IMR-90 (cell line): ENCODE measurements around the gene USP32. TPM values are rescaled to one million over a fixed set of nuclear protein-coding genes. Genes with fewer than 3 reads are reported as not detected.

ENCODE experiments used
- ATAC-seq: fragments of 200-7000 bp; cut with Tn5 transposase; 2 replicates; pipeline ENCODE4 v1.9.1; 2020; ENCODE audit warnings: low read depth, mild to moderate bottlenecking, moderate library complexity
- BruUV-seq: library from RNA; stranded (reverse); fragments of 400-500 nt; replicated peaks from 2 replicates; lab custom pipeline; 2021; lab: Mats Ljungman, UMichigan
- CTCF ChIA-PET: fragments of 300-600 bp; formaldehyde crosslinking; extraction: SDS; loops from one replicate; lab custom pipeline; 2021; ENCODE audit warnings: antibody characterized with exemption; lab: Yijun Ruan, JAX
- POLR2A ChIA-PET: fragments of 300-600 bp; sonication (Branson Sonifier 250); formaldehyde crosslinking; loops from one replicate; lab custom pipeline; 2022; ENCODE audit warnings: antibody characterized with exemption; ENCODE audit not compliant: unreplicated experiment; lab: Charles Lee
- DNase-seq: peaks from one replicate; pipeline ENCODE4 v3.0.0; 2013
- H2AFZ ChIP-seq: replicated peaks from 2 replicates; pipeline ENCODE3; 2013; ENCODE audit warnings: low read length, mild to moderate bottlenecking; ENCODE audit not compliant: poor library complexity
- H2AK5ac ChIP-seq: 2 replicates; pipeline ENCODE4 v1.6.1; 2013; ENCODE audit warnings: low read depth, low read length, inconsistent platforms
- H2AK9ac ChIP-seq: replicated peaks from 2 replicates; pipeline ENCODE3; 2013; ENCODE audit warnings: mild to moderate bottlenecking, low read depth, low read length, moderate library complexity; ENCODE audit not compliant: poor library complexity
- H2BK120ac ChIP-seq: 2 replicates; pipeline ENCODE4 v1.6.1; 2013; ENCODE audit warnings: low read depth, low read length, inconsistent platforms
- H2BK15ac ChIP-seq: 3 replicates; pipeline ENCODE4 v1.6.1; 2013; ENCODE audit warnings: low read depth, low read length, inconsistent platforms
- H2BK20ac ChIP-seq: 2 replicates; pipeline ENCODE4 v1.6.1; 2013; ENCODE audit warnings: low read depth, mild to moderate bottlenecking, inconsistent platforms, low read length, moderate library complexity
- H2BK5ac ChIP-seq: 2 replicates; pipeline ENCODE4 v1.6.1; 2013; ENCODE audit warnings: mild to moderate bottlenecking, low read depth, low read length, inconsistent platforms; ENCODE audit not compliant: poor library complexity, severe bottlenecking
- H3K14ac ChIP-seq: replicated peaks from 2 replicates; pipeline ENCODE4 v1.6.1; 2013; ENCODE audit warnings: low read depth, low read length, inconsistent platforms
- H3K18ac ChIP-seq: 2 replicates; pipeline ENCODE4 v1.6.1; 2013; ENCODE audit warnings: low read depth, low read length, control low read depth
- H3K23ac ChIP-seq: 2 replicates; pipeline ENCODE4 v1.6.1; 2013; ENCODE audit warnings: low read depth, low read length, inconsistent platforms
- H3K27ac ChIP-seq: 2 replicates; pipeline ENCODE4 v1.5.1; 2013; ENCODE audit warnings: mild to moderate bottlenecking, control low read depth, low read length; ENCODE audit not compliant: insufficient read depth
- H3K27me3 ChIP-seq: 2 replicates; pipeline ENCODE4 v1.6.1; 2013; ENCODE audit warnings: low read length; ENCODE audit not compliant: control insufficient read depth, insufficient read depth
- H3K36me3 ChIP-seq: 2 replicates; pipeline ENCODE4 v1.6.1; 2013; ENCODE audit warnings: low read length, mixed read lengths; ENCODE audit not compliant: control insufficient read depth, insufficient read depth
- H3K4ac ChIP-seq: 2 replicates; pipeline ENCODE4 v1.6.1; 2013; ENCODE audit warnings: low read depth, low read length, inconsistent platforms
- H3K4me1 ChIP-seq: 2 replicates; pipeline ENCODE4 v1.6.1; 2013; ENCODE audit warnings: low read length, mixed read lengths; ENCODE audit not compliant: control insufficient read depth, insufficient read depth
- H3K4me2 ChIP-seq: 2 replicates; pipeline ENCODE4 v1.6.1; 2013; ENCODE audit warnings: low read depth, mild to moderate bottlenecking, control low read depth, low read length, moderate library complexity
- H3K4me3 ChIP-seq: 2 replicates; pipeline ENCODE4 v1.5.1; 2013; ENCODE audit warnings: low read depth, mild to moderate bottlenecking, control low read depth, low read length, moderate library complexity; ENCODE audit not compliant: insufficient read depth
- H3K56ac ChIP-seq: 2 replicates; pipeline ENCODE4 v1.6.1; 2013; ENCODE audit warnings: low read length, inconsistent platforms; ENCODE audit not compliant: insufficient read depth; ENCODE audit errors: extremely low read depth
- H3K79me1 ChIP-seq, 2 experiments: 2 replicates each; pipeline ENCODE4 v1.6.1; 2013; ENCODE audit warnings: low read length in 2 of 2, inconsistent platforms in 1 of 2, low read depth in 1 of 2
- H3K9ac ChIP-seq: 2 replicates; pipeline ENCODE4 v1.6.1; 2013; ENCODE audit warnings: low read depth, low read length, control low read depth
- H3K9me1 ChIP-seq: 2 replicates; pipeline ENCODE4 v1.6.1; 2013; ENCODE audit warnings: low read length, inconsistent platforms; ENCODE audit not compliant: insufficient read depth
- H3K9me3 ChIP-seq: 2 replicates; pipeline ENCODE4 v1.6.1; 2013; ENCODE audit warnings: low read length; ENCODE audit not compliant: control insufficient read depth, insufficient read depth
- H4K20me1 ChIP-seq: 2 replicates; pipeline ENCODE4 v1.6.1; 2013; ENCODE audit warnings: low read length, inconsistent platforms; ENCODE audit not compliant: insufficient read depth
- H4K5ac ChIP-seq: 2 replicates; pipeline ENCODE4 v1.6.1; 2013; ENCODE audit warnings: mild to moderate bottlenecking, low read depth, low read length, control low read depth
- H4K8ac ChIP-seq, 2 experiments: 2 replicates each; pipeline ENCODE4 v1.6.1; 2013; ENCODE audit warnings: low read depth in 2 of 2, low read length in 2 of 2, control low read depth in 1 of 2, inconsistent platforms in 1 of 2
- H4K91ac ChIP-seq: 2 replicates; pipeline ENCODE4 v1.6.1; 2013; ENCODE audit warnings: low read depth, low read length, inconsistent platforms; ENCODE audit not compliant: insufficient read depth
- BHLHE40 ChIP-seq: fragments of 150-350 bp; IDR thresholded peaks from 2 replicates; pipeline ENCODE4 v1.6.1; 2016; ENCODE audit warnings: mild to moderate bottlenecking, low read depth, low read length
- CHD1 ChIP-seq: IDR thresholded peaks from 2 replicates; pipeline ENCODE4 v1.6.1; 2012; ENCODE audit warnings: low read depth, low read length, improper control_type of control experiment
- FOS ChIP-seq: fragments of 150-350 bp; IDR thresholded peaks from 2 replicates; pipeline ENCODE4 v1.6.1; 2016; ENCODE audit warnings: low read depth, low read length
- MAFK ChIP-seq: IDR thresholded peaks from 2 replicates; pipeline ENCODE4 v1.6.1; 2012; ENCODE audit warnings: low read depth, low read length, improper control_type of control experiment
- MAZ ChIP-seq: IDR thresholded peaks from 2 replicates; pipeline ENCODE4 v1.6.1; 2012; ENCODE audit warnings: low read depth, mild to moderate bottlenecking, low read length, improper control_type of control experiment, moderate library complexity, borderline replicate concordance
- NFE2L2 ChIP-seq: fragments of 150-350 bp; IDR thresholded peaks from 2 replicates; pipeline ENCODE4 v1.6.1; 2016; ENCODE audit warnings: low read depth, mild to moderate bottlenecking, low read length
- POLR2A ChIP-seq: IDR thresholded peaks from 2 replicates; pipeline ENCODE4 v1.6.1; 2012; ENCODE audit warnings: mild to moderate bottlenecking, low read depth, low read length
- RAD21 ChIP-seq: IDR thresholded peaks from 2 replicates; pipeline ENCODE4 v1.6.1; 2012; ENCODE audit warnings: low read length, improper control_type of control experiment
- RCOR1 ChIP-seq: IDR thresholded peaks from 2 replicates; pipeline ENCODE4 v1.6.1; 2012; ENCODE audit warnings: mild to moderate bottlenecking, low read length, improper control_type of control experiment; ENCODE audit not compliant: insufficient replicate concordance
- RFX5 ChIP-seq: IDR thresholded peaks from 2 replicates; pipeline ENCODE4 v1.8.0; 2012; ENCODE audit warnings: low read depth, mild to moderate bottlenecking, low read length, moderate library complexity
- SMC3 ChIP-seq: fragments of 150-350 bp; IDR thresholded peaks from 2 replicates; pipeline ENCODE4 v1.6.1; 2016; ENCODE audit warnings: low read depth, mild to moderate bottlenecking, antibody characterized with exemption, low read length, moderate library complexity
- USF2 ChIP-seq: fragments of 150-350 bp; IDR thresholded peaks from 2 replicates; pipeline ENCODE4 v1.6.1; 2017; ENCODE audit warnings: mild to moderate bottlenecking, antibody characterized with exemption, low read length, low read depth
- WGBS, 2 experiments: methylation state at CpG; one replicate each; pipeline versions ENCODE4 v1.1.5 to v1.1.7; 2013; ENCODE audit warnings: missing lambda C conversion rate in 2 of 2; ENCODE audit not compliant: insufficient read length in 1 of 2; ENCODE audit errors: extremely low coverage in 2 of 2; 5-methylcytosine and 5-hydroxymethylcytosine counted together
- dilution Hi-C: fragments of 300-500 bp; cut with HindIII; formaldehyde crosslinking; loops from one replicate; pipeline ENCODE4 v1.14.3; 2018; ENCODE audit warnings: low sequenced_read_pairs; ENCODE audit not compliant: unreplicated experiment
- in situ Hi-C: fragments of 300-500 bp; cut with MboI; formaldehyde crosslinking; loops from 3 replicates; pipeline ENCODE4 v1.14.3; 2019; ENCODE audit warnings: low sequenced_read_pairs, inconsistent platforms, mixed read lengths
- intact Hi-C: fragments of 100-400 bp; cut with micrococcal nuclease; formaldehyde crosslinking; loops from 2 replicates; pipeline ENCODE4 v1.10.0; 2022
- polyA plus RNA-seq, 3 experiments: library from polyadenylated mRNA; depleted of rRNA; stranded (reverse); fragments of >200 nt; gene quantifications; 2 replicates each; pipeline ENCODE4 v1.2.3, GENCODE V29; 2012; ENCODE audit warnings: low replicate concordance in 1 of 3
- total RNA-seq: library from RNA; depleted of rRNA; stranded (reverse); fragments of >200 nt; gene quantifications from 2 replicates; pipeline ENCODE4 v1.2.3, GENCODE V29; 2012
- TF ChIP-seq, protein P1 (sequence below): fragments of 150-350 bp; IDR thresholded peaks from 2 replicates; pipeline ENCODE4 v1.6.1; 2016; ENCODE audit warnings: low read depth, mild to moderate bottlenecking, low read length, moderate library complexity, borderline replicate concordance
- TF ChIP-seq, protein P2 (sequence below): conservative IDR thresholded peaks from 2 replicates; pipeline ENCODE4 v1.5.1; 2012; ENCODE audit warnings: mild to moderate bottlenecking, low read depth, low read length, improper control_type of control experiment

Gene USP32
- total and polyA plus RNA-seq, 2 of the 4 experiments (the other 2 are of a cell fraction): 16.8 to 46.8 TPM

DNA sequence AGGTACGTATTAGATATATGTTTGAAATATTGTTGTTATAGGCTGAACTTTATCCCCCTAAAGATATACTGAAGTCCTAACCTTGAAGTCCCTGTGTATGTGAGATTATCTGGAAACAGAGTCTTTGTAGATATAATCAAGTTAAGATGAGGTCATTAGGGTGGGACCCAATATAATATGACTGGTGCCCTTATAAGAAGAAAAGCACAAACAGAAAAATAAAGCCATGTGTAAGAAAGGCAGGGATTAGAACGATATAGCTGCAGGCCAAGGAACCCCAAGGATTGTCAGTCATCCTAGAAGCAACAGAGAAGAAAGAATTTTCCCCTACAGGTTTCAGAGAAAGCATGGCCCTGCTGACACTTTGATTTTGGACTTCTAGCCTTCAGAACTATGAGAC is 95.8 kb downstream of the USP32 start:
- TF ChIP-seq BHLHE40 (no peak), USF2 (no peak), POLR2A (no peak), MAZ (no peak), RCOR1 (no peak), FOS (no peak), RAD21 (no peak), MAFK (no peak), CHD1 (no peak), NFE2L2 (no peak), RFX5 (no peak), SMC3 (no peak)
- TF ChIP-seq, protein P1, sequence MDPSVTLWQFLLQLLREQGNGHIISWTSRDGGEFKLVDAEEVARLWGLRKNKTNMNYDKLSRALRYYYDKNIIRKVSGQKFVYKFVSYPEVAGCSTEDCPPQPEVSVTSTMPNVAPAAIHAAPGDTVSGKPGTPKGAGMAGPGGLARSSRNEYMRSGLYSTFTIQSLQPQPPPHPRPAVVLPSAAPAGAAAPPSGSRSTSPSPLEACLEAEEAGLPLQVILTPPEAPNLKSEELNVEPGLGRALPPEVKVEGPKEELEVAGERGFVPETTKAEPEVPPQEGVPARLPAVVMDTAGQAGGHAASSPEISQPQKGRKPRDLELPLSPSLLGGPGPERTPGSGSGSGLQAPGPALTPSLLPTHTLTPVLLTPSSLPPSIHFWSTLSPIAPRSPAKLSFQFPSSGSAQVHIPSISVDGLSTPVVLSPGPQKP: no peak
- TF ChIP-seq, protein P2, sequence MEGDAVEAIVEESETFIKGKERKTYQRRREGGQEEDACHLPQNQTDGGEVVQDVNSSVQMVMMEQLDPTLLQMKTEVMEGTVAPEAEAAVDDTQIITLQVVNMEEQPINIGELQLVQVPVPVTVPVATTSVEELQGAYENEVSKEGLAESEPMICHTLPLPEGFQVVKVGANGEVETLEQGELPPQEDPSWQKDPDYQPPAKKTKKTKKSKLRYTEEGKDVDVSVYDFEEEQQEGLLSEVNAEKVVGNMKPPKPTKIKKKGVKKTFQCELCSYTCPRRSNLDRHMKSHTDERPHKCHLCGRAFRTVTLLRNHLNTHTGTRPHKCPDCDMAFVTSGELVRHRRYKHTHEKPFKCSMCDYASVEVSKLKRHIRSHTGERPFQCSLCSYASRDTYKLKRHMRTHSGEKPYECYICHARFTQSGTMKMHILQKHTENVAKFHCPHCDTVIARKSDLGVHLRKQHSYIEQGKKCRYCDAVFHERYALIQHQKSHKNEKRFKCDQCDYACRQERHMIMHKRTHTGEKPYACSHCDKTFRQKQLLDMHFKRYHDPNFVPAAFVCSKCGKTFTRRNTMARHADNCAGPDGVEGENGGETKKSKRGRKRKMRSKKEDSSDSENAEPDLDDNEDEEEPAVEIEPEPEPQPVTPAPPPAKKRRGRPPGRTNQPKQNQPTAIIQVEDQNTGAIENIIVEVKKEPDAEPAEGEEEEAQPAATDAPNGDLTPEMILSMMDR: no peak
- H3K4me2 ChIP-seq: no peak overlapping the region
- no peak overlapping the region for H4K91ac ChIP-seq
- no peak overlapping the region for H3K4ac ChIP-seq
- BruUV-seq: no TSS peak
- H3K56ac ChIP-seq: no peak overlapping the region
- H3K18ac ChIP-seq: no peak overlapping the region
- dilution Hi-C loops (no loop called here), intact Hi-C loops (no loop called here), in situ Hi-C loops (no loop called here)
- H3K14ac ChIP-seq: no peak overlapping the region
- H3K36me3 ChIP-seq: peaks cover 3% of the 10 kb centered on the region
- H3K9ac ChIP-seq: no peak overlapping the region
- ATAC-seq (no peak), DNase-seq (no peak)
- H3K27ac ChIP-seq: no peak overlapping the region
- H3K9me1 ChIP-seq: peaks cover 5% of the 10 kb centered on the region; the same call in 1 of the 2 replicates
- no peak overlapping the region for H3K23ac ChIP-seq
- no peak overlapping the region for H2BK120ac ChIP-seq
- H4K5ac ChIP-seq: no peak overlapping the region
- no peak overlapping the region for H2AFZ ChIP-seq
- no peak overlapping the region for H3K4me3 ChIP-seq
- H2BK5ac ChIP-seq: no peak overlapping the region
- peaks cover 31 to 46% of the 10 kb centered on the region in 2 experiments for H3K79me1 ChIP-seq
- CTCF ChIA-PET: no interaction called here
- H2AK5ac ChIP-seq: no peak overlapping the region
- H2BK15ac ChIP-seq: no peak overlapping the region
- no peak overlapping the region for H2BK20ac ChIP-seq
- no peaks in the 10 kb centered on the region for H3K9me3 ChIP-seq
- H3K27me3 ChIP-seq: no peaks in the 10 kb centered on the region
- peaks cover 7% of the 10 kb centered on the region for H4K20me1 ChIP-seq
- POLR2A ChIA-PET: no interaction called here
- no peak overlapping the region for H4K8ac ChIP-seq
- H3K4me1 ChIP-seq: no peaks in the 10 kb centered on the region
- 100% methylated on average over 1 of the region's 2 CpGs; no CpG with 5 or more reads in 1 of the 2 experiments for WGBS, 2 experiments
- no peak overlapping the region for H2AK9ac ChIP-seq
